Naive thymus-derived CD4-positive, alpha-beta T cell (primary cell): ENCODE data around the gene CCDC47. TPM values are rescaled to one million over a fixed set of nuclear protein-coding genes. Genes with fewer than 3 reads are reported as not detected.

Experiments used
- ATAC-seq: fragments of 150-1000 bp; cut with Tn5 transposase; 2 replicates; pipeline ENCODE4 v1.10.0; 2021; ENCODE audit warnings: mild to moderate bottlenecking, moderate library complexity
- CTCF ChIA-PET: fragments of 350-600 bp; sonication (Branson Sonifier 250); formaldehyde crosslinking; loops from one replicate; lab custom pipeline; 2021; ENCODE audit warnings: antibody characterized with exemption; lab: Charles Lee
- POLR2A ChIA-PET: fragments of 350-600 bp; sonication (Branson Sonifier 250); formaldehyde crosslinking; loops from one replicate; lab custom pipeline; 2021; ENCODE audit warnings: antibody characterized with exemption, inconsistent platforms; lab: Charles Lee
- DNase-seq, 9 donors: peaks; one replicate each; pipeline versions ENCODE4 v3.0.0 to v3.0.0-alpha.2; 2020 to 2022; ENCODE audit warnings: mixed read lengths in 1 of 9
- H3K27ac ChIP-seq: one replicate; pipeline ENCODE4 v1.7.0; 2013; ENCODE audit warnings: mild to moderate bottlenecking, low read depth, low read length, moderate library complexity
- H3K27me3 ChIP-seq, 2 donors: one replicate each; pipeline ENCODE4 v1.7.0; 2013; ENCODE audit warnings: low read length in 2 of 2, mild to moderate bottlenecking in 2 of 2, moderate library complexity in 2 of 2; ENCODE audit not compliant: control insufficient read depth in 2 of 2, insufficient read depth in 2 of 2
- H3K36me3 ChIP-seq, 3 experiments: 1 replicate in 2 of 3; 2 replicates in 1 of 3; pipeline ENCODE4 v1.7.0; 2013; ENCODE audit warnings: low read length in 3 of 3, mild to moderate bottlenecking in 3 of 3, moderate library complexity in 1 of 3; ENCODE audit not compliant: insufficient read depth in 3 of 3, control insufficient read depth in 2 of 3
- H3K4me1 ChIP-seq, 2 donors: one replicate each; pipeline ENCODE4 v1.7.0; 2013; ENCODE audit warnings: low read length in 2 of 2, mild to moderate bottlenecking in 2 of 2, moderate library complexity in 1 of 2; ENCODE audit not compliant: control insufficient read depth in 2 of 2, insufficient read depth in 2 of 2
- H3K4me3 ChIP-seq: 2 replicates; pipeline ENCODE4 v1.7.0; 2013; ENCODE audit warnings: mild to moderate bottlenecking, low read length
- H3K9me3 ChIP-seq, 3 experiments: 1 replicate in 2 of 3; 2 replicates in 1 of 3; pipeline ENCODE4 v1.7.0; 2013; ENCODE audit warnings: low read length in 3 of 3; ENCODE audit not compliant: control insufficient read depth in 2 of 3
- H3K27ac Mint-ChIP-seq, 9 donors: one replicate each; pipeline ENCODE4 v1.8.0; 2020 to 2022; ENCODE audit warnings: mixed read lengths in 9 of 9, mild to moderate bottlenecking in 8 of 9, moderate library complexity in 5 of 9, inconsistent platforms in 2 of 9
- H3K27me3 Mint-ChIP-seq, 5 donors: one replicate each; pipeline ENCODE4 v1.8.0; 2021 to 2022; ENCODE audit warnings: mixed read lengths in 5 of 5, mild to moderate bottlenecking in 1 of 5
- H3K36me3 Mint-ChIP-seq, 5 donors: one replicate each; pipeline ENCODE4 v1.8.0; 2020 to 2022; ENCODE audit warnings: mixed read lengths in 5 of 5, mild to moderate bottlenecking in 3 of 5, inconsistent platforms in 1 of 5
- H3K4me1 Mint-ChIP-seq, 7 donors: one replicate each; pipeline ENCODE4 v1.8.0; 2020 to 2022; ENCODE audit warnings: mixed read lengths in 7 of 7, mild to moderate bottlenecking in 3 of 7, inconsistent platforms in 1 of 7
- H3K4me3 Mint-ChIP-seq, 10 donors: one replicate each; pipeline ENCODE4 v1.8.0; 2020 to 2022; ENCODE audit warnings: mild to moderate bottlenecking in 10 of 10, mixed read lengths in 10 of 10, moderate library complexity in 6 of 10, inconsistent platforms in 2 of 10
- H3K9me3 Mint-ChIP-seq, 11 donors: one replicate each; pipeline ENCODE4 v1.8.0; 2020 to 2022; ENCODE audit warnings: mixed read lengths in 11 of 11, mild to moderate bottlenecking in 4 of 11, inconsistent platforms in 1 of 11, moderate library complexity in 1 of 11
- intact Hi-C, 2 donors: fragments of 100-400 bp; cut with micrococcal nuclease; formaldehyde crosslinking; loops; one replicate each; pipeline ENCODE4 v1.15.1; 2023
- polyA plus RNA-seq, 2 donors: library from polyadenylated mRNA; unstranded; fragments of 300-500 nt; fragmentation: Illumina TruSeq; gene quantifications; one replicate each; pipeline ENCODE4 v1.2.3, GENCODE V29; 2021
- total RNA-seq, 6 experiments: library from RNA in 5 of 6; stranded (reverse) in 5 of 6; gene quantifications; 1 replicate in 5 of 6; 2 replicates in 1 of 6; pipeline ENCODE4 v1.2.3 and lab custom pipeline; 2021 to 2026

CCDC47 gene
- total and polyA plus RNA-seq, 7 experiments from 2014 or later, result 31.8 to 62.9 (median 34.7) TPM

DNA sequence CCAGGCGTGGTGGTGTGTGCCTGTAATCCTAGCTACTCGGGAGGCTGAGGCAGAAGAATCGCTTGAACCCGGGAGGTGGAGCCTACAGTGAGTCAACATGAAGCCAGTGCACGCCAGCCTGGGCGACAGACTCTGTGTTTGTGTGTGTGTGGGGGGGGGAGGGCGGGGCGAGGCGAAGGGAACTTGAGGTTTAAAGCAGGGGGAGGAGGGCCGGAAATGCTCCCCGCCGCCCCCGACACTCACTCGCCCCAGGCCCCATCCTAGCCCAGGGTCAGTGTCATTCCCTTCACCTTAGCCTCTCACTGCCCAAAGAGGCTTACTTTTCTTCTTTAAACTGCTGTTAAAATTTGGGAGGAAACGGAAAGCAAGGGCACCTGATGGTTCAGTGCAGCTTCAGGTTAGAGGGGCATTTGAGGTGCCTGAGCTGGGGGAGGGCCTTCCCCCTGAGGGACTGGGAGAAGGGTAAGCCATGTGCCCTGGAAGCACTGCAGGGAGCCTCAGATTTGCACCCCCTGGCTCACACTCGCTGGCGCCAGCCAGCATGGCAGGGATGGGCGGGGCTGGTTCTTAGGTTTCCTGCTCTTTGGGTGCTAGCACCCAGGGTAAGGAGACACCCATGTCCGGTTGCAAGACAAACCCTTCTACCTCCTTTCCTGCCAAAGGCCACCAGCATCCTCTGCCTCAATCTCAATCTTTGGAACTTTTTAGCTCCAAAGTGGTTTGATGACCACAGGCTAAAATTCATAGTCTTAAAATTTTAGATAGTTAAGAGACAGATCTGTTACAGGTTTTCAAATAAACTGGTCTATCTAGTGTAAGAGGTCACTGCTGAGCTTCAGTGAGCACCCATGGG, 71.3 kb downstream of the CCDC47 start:
- no peaks in the 10 kb centered on the region for H3K27me3 Mint-ChIP-seq
- Histone ChIP-seq H3K36me3 (peaks cover 0 to 35% (median 11%) of the 10 kb centered on the region in 3 experiments), H3K4me3 (peak overlapping the region; percentile 65), H3K4me1 (peaks cover 45 to 49% of the 10 kb centered on the region in 2 donors), H3K27me3 (no peaks in the 10 kb centered on the region), H3K9me3 (no peaks in the 10 kb centered on the region), H3K27ac (peak overlapping the region; percentile 93)
- peaks cover 37 to 66% (median 56%) of the 10 kb centered on the region in 7 donors for H3K4me1 Mint-ChIP-seq
- CTCF ChIA-PET, result interaction anchor here (0.5 to 3.2 kb wide), 8 partner anchors 8 to 140 kb away, joined by 3 to 18 read pairs (median 4); partner anchors contain the start of genes CCDC47 and DDX42
- POLR2A ChIA-PET, result interaction anchor here (0.5 to 9.5 kb wide), 28 partner anchors 8 to 1019 kb away, joined by 3 to 117 read pairs (median 5); partner anchors contain the start of genes CCDC47, CEP95, DCAF7 and DDX42
- ATAC-seq (peak; percentile 42), DNase-seq (peak; percentile 39 to 83 (median 73))
- peaks cover 0 to 11% (median 0%) of the 10 kb centered on the region in 11 donors for H3K9me3 Mint-ChIP-seq
- peak overlapping the region; percentile 90 to 99 (median 97) for H3K27ac Mint-ChIP-seq
- peak overlapping the region; percentile 82 to 98 (median 96) for H3K4me3 Mint-ChIP-seq
- intact Hi-C loops, result loop anchor here in 1 of 2 donors (1.0 to 5.0 kb wide), 5 partner anchors 8 to 795 kb away; partner anchors contain the start of genes DCAF7, MAP3K3 and POLG2
- H3K36me3 Mint-ChIP-seq, result peaks cover 3 to 53% (median 24%) of the 10 kb centered on the region in 5 donors

DNA sequence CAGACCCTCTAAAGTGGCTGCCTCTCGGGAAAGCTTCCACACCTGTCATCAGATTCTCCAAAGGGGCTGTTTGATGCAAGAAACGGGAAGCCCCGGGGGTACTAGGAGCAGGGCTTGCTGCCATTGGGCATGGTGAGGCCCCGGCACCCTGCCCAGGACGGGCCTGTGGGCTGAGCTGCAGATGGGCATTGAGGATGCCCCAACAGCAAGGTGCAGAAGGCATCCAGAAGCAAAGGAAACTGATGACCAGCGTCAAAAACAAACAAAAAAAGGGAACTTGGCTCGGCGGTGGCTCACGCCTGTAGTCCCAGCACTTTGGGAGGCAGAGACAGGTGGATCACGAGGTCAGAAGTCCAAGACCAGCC, 72.0 kb downstream of the CCDC47 start:
- ChIA-PET CTCF (interaction anchor here (0.9 to 3.2 kb wide), 5 partner anchors 9 to 72 kb away, joined by 3 to 18 read pairs (median 4); partner anchors contain the start of genes CCDC47 and DDX42), POLR2A (interaction anchor here (0.6 to 9.5 kb wide), 29 partner anchors 8 to 1274 kb away, joined by 3 to 117 read pairs (median 5); partner anchors contain the start of genes CCDC47, CEP95, DCAF7 and DDX42)
- Mint-ChIP-seq H3K27me3 (no peaks in the 10 kb centered on the region), H3K27ac (peak overlapping the region; percentile 90 to 99 (median 97)), H3K36me3 (peaks cover 3 to 59% (median 25%) of the 10 kb centered on the region in 5 donors), H3K4me1 (peaks cover 37 to 66% (median 56%) of the 10 kb centered on the region in 7 donors), H3K9me3 (peaks cover 0 to 13% (median 0%) of the 10 kb centered on the region in 11 donors), H3K4me3 (peak overlapping the region; percentile 82 to 98 (median 96))
- ATAC-seq (no peak), DNase-seq (peak in 2 of 9 donors; percentile 32 to 46)
- H3K4me1 ChIP-seq, result peaks cover 45 to 49% of the 10 kb centered on the region in 2 donors
- H3K27me3 ChIP-seq, result no peaks in the 10 kb centered on the region
- H3K27ac ChIP-seq, result peak overlapping the region; percentile 93
- peaks cover 0 to 41% (median 14%) of the 10 kb centered on the region in 3 experiments for H3K36me3 ChIP-seq
- peak overlapping the region; percentile 65 for H3K4me3 ChIP-seq
- intact Hi-C loops, result loop anchor here in 1 of 2 donors (5.0 kb wide), 1 partner anchor 149 kb away; the partner anchor contains the start of gene DCAF7
- H3K9me3 ChIP-seq, result no peaks in the 10 kb centered on the region

- peaks cover 37 to 65% (median 56%) of the 10 kb centered on the region in 7 donors for H3K4me1 Mint-ChIP-seq
- intact Hi-C loops, result loop anchor here (1.0 to 5.0 kb wide), 5 partner anchors 73 to 320 kb away; partner anchors contain the start of genes CCDC47 (in 1 of the 2), DCAF7 (in 1 of the 2), FTSJ3 (in 1 of the 2) and ICAM2 (in 1 of the 2)
- H3K27ac Mint-ChIP-seq, result peak overlapping the region; percentile 90 to 99 (median 97)
- H3K9me3 Mint-ChIP-seq, result peaks cover 0 to 13% (median 0%) of the 10 kb centered on the region in 11 donors
- POLR2A ChIA-PET, result interaction anchor here (0.6 to 9.5 kb wide), 35 partner anchors 7 to 1274 kb away, joined by 3 to 117 read pairs (median 5); partner anchors contain the start of genes CCDC47, CEP95, DCAF7 and DDX42
- Histone ChIP-seq H3K27me3 (no peaks in the 10 kb centered on the region), H3K4me1 (peaks cover 45 to 49% of the 10 kb centered on the region in 2 donors), H3K9me3 (no peaks in the 10 kb centered on the region), H3K4me3 (peak overlapping the region; percentile 65), H3K36me3 (peaks cover 5 to 45% (median 14%) of the 10 kb centered on the region in 3 experiments), H3K27ac (peak overlapping the region; percentile 93)
- H3K27me3 Mint-ChIP-seq, result no peaks in the 10 kb centered on the region
- ATAC-seq (peak; percentile 5), DNase-seq (peak; percentile 52 to 71 (median 60))
- CTCF ChIA-PET, result interaction anchor here (0.9 to 3.2 kb wide), 4 partner anchors 9 to 73 kb away, joined by 3 to 18 read pairs (median 4); partner anchors contain the start of genes CCDC47 and DDX42
- H3K4me3 Mint-ChIP-seq, result peak overlapping the region; percentile 82 to 98 (median 96)
- peaks cover 3 to 59% (median 25%) of the 10 kb centered on the region in 5 donors for H3K36me3 Mint-ChIP-seq
Observed at GRCh38 chr17:63700528-63701455, 72.6 kb downstream of the CCDC47 start.

GRCh38 chr17:63699638-63700527, 73.5 kb downstream of the CCDC47 start, which contains the start of gene LIMD2:
TSS of gene LIMD2 (minus strand) at chr17:63700125. CDS start at chr17:63699298, 827 bp downstream.
- Histone ChIP-seq H3K27me3 (no peaks in the 10 kb centered on the region), H3K4me1 (peaks cover 45 to 51% of the 10 kb centered on the region in 2 donors), H3K27ac (peak within 1 kb of the TSS; percentile 93), H3K9me3 (no peaks in the 10 kb centered on the region), H3K4me3 (peak within 1 kb of the TSS; percentile 81), H3K36me3 (peaks cover 6 to 45% (median 14%) of the 10 kb centered on the region in 3 experiments)
- Mint-ChIP-seq H3K9me3 (peaks cover 0 to 13% (median 0%) of the 10 kb centered on the region in 11 donors), H3K4me1 (peaks cover 37 to 65% (median 56%) of the 10 kb centered on the region in 7 donors), H3K27me3 (no peaks in the 10 kb centered on the region), H3K27ac (peak within 1 kb of the TSS; percentile 90 to 99 (median 97)), H3K4me3 (peak within 1 kb of the TSS; percentile 83 to 100 (median 98)), H3K36me3 (peaks cover 3 to 53% (median 22%) of the 10 kb centered on the region in 5 donors)
- ATAC-seq (peak; percentile 57), DNase-seq (peak; percentile 79 to 89 (median 85))
- ChIA-PET CTCF (interaction anchor here (3.2 kb wide), 1 partner anchor 10 kb away, joined by 18 read pairs; no protein-coding TSS in a partner anchor), POLR2A (interaction anchor here (0.8 to 9.5 kb wide), 18 partner anchors 10 to 1275 kb away, joined by 3 to 117 read pairs (median 8); partner anchors contain the start of genes CCDC47, CEP95, DDX42 and DDX5)
- intact Hi-C loops, result loop anchor here (1.0 to 5.0 kb wide), 11 partner anchors 41 to 320 kb away; partner anchors contain the start of genes CCDC47 (in 2 of the 2), DCAF7 (in 2 of the 2), STRADA (in 2 of the 2) and FTSJ3 (in 1 of the 2)
